Right lung (tissue), 5 donors: ENCODE results near the gene GMEB2. TPM values are rescaled to one million over a fixed set of nuclear protein-coding genes. Genes with fewer than 3 reads are reported as not detected.
"Not testable (repeated sequence)": the region's sequence is repeated elsewhere in the genome, so short reads cannot be mapped to it uniquely, and the experiment has no call there.

Experiments used
- DNase-seq, 2 donors: peaks; one replicate each; pipeline ENCODE4 v3.0.0-alpha.2; 2013
- polyA plus RNA-seq, 5 donors: library from polyadenylated mRNA; unstranded; fragments of 120-200 nt; gene quantifications; one replicate each; pipeline versions ENCODE4 v1.2.1 to v1.2.3, GENCODE V29; 2013; ENCODE audit warnings: inconsistent platforms in 1 of 5, low replicate concordance in 1 of 5; ENCODE audit not compliant: insufficient read length in 5 of 5, insufficient read depth in 1 of 5

The GMEB2 gene
- polyA plus RNA-seq, 5 donors: 7.7 to 13.5 (median 9.9) TPM

DNA sequence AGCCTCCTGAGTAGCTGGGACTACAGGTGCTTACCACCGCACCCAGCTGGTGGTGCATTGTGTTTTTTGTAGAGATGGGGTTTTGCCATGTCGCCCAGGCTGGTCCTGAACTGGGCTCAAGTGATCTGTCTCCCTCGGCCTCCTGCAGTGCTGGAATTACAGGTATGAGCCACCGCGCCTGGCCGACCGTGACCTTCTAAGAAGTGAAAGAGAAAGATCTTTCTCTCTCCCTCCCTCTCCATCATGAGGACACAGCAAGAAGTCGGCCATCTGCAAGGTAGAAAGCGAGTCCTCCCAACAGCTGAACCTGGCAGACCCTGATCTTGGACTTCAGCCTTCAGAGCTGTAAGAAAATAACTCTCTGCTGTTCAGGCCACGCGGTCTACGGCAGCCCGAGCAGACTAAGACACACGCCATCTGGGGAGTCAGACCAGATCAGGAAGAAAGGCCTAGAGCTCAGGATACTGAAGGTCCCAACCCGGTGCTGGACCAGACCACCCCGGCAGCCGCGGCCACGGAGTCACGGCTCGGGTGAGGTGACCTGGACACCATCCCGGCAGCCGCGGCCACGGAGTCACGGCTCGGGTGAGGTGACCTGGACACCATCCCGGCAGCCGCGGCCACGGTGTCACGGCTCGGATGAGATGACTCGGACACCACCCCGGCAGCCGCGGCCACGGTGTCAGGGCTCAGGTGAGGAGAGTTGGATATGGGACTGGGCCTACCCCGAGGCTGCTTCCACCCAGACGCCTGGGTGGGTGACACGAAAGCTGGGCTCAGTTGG is 9.6 kb downstream of the GMEB2 start:
- no peak for DNase-seq

DNA sequence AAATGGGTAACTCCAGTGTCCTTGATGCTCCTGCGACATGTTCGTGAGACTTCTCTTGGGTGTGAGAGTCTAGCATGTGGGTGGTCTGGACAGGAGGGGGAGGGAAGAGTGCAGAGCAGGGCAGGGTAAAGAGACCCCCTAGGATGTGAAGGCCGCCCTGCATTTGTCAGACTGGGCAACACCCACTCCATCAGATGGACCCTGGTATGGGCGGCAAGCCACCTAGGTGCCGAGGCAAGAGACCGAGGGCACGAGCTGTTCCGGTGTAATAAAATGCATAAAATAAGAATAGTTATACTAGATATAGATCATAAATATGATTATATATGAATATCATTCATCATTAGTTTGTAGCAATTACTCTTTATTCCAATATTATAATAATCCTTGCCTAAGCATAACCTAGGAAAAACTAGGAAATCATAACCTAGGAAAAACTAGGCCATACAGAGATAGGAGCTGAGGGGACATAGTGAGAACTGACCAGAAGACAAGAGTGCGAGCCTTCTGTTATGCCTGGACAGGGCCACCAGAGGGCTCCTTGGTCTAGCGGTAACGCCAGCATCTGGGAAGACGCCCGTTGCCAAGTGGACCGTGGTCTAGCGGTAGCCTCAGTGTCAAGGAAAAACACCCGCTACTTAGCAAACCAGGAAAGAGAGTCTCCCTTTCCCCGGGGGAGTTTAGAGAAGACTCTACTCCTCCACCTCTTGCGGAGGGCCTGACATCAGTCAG is 12.9 kb downstream of the GMEB2 start:
- DNase-seq: not testable (repeated sequence)

DNA sequence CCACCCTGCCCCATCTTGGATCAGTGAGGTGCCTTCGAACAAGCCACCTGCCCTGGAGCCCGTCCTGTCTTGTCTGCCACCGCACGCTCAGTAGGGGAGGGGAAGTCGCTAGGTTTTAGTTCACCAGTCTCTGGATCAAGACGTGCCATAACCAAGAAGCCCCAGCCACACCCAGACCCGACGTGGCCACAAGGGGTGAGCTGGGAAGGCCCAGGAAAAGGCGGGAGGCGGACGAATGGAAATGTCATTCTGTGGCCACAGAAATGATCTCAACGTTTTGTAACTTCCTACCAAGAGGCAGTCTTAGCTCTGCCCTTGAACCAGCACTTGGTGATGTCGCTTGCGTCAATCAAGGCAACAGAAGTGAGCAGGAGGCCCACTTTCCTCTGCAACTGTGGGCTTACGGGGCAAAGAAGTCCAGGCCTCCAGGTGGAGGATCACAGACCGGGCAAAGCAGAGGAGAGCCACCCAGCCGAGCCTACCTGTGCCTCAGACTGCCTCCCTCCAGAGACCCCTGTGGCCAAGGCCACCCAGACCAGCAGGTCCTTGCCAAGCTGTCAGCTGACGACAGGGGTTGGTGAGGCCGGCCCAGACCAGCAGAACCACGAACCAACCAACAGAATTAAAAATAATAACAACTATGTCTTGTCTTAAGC is 14.5 kb downstream of the GMEB2 start:
- DNase-seq: no peak

DNA sequence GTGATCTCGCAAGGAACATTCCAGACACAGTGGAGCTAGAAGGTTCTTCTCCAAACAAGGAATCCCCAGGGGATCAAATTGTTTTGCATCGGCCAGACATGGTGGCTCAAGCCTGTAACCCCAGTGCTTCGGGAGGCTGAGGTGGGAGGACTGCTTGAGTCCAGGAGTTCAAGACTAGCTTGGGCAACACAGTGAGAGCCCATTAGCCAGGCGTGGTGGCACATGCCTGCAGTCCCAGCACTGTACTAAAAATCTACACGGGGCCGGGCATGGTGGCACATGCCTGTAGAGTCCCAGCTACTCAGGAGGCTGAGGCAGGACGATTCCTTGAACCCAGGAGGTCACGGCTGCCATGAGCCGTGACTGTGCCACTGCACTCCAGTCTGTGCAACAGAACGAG is 15.3 kb downstream of the GMEB2 start:
- DNase-seq: no peak

DNA sequence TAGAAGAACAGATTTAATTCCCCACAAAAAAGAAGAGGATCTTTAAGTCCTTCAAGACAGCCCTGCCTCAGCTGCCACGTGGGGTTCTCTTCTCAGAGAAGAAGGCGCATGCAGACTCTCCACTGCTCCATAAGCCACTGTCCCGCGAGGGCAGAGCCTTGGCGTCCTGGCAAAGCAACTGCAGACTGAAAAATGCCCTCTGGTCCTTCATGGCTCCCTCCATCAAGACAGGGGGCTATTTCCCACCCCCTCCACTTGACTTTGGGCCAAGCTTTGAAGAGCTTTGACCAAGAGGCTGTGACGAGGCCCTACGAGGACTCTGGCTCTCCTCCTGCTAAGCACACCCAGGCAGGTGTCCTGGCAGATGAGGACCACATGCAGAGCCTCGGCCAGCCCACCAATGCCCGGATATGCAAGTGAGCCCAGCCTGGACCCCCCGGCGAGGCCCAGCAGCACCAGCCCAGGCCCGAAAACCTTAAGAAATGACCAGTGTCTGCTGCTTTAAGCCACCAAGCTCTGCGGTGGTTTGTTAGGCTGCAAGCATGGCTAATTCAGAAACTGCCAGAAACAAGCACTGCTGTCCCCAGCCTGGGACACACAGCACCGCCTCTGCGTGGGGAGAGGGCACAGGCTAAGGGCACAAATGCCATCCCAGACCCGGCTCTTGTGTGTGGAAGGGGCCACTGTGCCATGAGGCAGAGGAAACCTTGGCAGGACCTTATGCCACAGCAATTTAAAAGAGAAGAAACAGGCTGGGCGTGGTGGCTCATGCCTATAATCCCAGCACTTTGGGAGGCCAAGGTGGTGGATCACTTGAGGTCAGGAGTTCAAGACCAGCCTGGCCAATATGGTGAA is 16.1 kb downstream of the GMEB2 start:
- DNase-seq: no peak

DNA sequence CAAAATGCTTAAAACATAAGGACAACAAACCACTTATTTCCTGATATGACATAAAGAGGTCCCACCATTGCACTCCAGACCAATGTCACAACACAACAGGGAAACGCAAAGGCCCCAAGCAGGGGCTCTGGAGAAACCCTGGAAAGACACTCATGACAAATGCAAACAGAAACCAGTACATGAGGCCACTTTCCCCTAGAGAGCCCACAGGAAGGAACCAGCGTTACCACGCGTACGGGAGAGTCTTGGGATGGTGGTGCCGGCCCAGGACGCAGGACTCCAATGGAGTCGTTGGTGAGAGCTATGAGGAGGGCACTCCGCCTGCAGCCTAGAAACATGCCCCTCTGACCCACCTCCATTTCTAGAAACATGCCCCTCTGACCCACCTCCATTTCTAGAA is 20.2 kb downstream of the GMEB2 start:
- no peak for DNase-seq

DNA sequence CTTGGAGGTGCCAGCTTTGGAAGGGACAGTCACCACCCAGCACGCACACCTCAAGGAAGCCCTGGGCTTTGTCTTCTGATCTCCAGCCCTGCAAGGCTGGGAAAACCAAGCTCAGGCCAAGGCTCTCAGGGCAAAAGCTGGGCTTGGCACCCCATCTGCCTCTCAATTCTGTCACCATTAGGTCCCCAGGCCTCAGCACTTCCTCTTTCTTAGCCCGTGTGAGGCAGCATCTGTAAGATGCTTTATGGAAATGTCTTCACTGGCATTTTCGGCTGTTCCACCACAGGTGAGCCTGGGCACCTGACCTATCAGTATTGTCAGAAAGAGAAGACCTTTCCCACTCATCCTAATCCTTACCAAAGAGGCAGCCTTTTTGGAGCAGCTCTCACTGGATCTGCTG is 24.6 kb downstream of the GMEB2 start:
- DNase-seq: no peak

DNA sequence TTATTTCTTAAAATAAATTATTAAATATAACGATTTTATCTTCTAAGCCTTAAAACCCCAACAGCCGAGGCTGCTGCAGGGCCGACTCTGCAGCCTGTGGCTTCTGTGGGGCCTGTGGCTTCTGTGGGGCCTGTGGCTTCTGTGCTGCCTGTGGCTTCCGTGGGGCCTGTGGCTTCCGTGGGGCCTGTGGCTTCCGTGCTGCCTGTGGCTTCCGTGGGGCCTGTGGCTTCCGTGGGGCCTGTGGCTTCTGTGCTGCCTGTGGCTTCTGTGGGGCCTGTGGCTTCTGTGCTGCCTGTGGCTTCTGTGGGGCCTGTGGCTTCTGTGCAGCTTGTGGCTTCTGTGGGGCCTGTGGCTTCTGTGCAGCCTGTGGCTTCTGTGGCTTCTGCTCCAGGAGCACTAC is 25.2 kb downstream of the GMEB2 start:
- DNase-seq: not testable (repeated sequence)

DNA sequence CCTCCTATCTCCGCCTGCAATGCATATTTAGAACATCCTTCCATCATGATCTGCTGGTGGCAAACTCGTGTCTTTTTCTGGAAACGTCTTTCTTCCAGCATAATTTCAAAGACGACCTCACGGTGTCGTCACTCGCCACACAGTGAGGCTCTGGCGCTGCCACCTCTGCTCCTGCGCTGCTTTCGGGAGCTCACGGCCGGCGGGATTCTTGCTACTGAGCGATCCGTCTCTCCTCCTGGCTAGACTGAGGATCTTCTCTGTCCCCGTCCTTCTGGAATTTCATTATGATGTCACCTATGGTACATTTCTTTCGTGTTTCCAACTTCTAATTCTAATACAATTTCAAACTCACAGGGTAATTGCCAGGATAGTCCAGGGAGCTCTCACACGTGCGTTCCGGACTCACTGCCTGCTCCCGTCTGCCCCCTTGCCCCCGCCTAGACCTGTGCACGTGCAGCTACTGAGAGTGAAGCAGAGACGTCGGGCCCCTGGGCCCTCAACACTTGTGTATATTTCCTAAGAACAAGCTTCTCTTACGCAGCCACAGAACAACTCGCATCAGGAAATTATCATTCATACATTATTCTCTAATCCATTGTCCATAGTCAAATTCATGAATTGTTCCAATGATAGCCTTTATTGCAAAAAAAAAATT is 27.4 kb downstream of the GMEB2 start:
- no peak for DNase-seq

DNA sequence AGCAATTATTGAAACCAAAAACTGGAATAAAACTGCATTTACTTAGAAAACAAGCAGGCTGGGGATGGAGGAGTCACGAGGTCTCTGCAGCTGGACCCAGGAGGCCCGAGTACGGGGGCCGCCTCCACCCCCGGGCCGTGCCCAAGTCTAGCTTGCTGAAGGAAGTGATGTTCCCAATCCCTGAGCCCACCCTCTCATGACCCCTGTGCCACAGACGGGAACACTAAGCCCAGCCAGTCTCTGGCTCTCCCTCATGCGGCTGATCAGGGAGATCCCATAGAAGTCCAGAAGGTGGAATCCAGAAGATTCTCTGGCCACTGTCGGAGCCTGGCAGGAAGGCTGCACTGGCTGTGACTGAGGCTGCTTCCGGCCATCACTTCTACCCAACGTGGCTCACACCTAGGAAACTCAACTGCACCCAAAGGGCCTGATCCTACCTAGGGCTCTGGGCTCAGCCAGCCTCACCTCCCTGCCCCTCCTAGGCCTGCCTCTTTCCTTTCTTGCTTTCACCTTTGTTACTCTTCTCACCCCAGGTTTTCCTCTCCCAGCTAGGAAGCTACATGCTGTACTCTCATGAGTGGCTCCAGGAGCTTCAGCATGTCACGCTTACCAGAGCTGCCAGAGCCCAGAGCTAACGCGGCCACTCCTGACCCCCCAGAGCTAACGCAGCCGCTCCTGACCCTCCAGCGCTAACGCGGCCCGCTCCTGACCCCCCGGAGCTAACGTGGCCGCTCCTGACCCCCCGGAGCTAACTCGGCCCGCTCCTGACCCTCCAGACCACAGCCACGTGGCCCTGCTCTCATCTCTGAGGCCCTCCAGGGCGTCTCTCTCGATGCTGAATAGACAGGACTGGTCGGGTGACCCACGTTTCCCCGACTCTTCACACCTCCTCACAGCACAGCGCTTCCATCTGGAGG is 28.2 kb downstream of the GMEB2 start:
- DNase-seq: no peak

DNA sequence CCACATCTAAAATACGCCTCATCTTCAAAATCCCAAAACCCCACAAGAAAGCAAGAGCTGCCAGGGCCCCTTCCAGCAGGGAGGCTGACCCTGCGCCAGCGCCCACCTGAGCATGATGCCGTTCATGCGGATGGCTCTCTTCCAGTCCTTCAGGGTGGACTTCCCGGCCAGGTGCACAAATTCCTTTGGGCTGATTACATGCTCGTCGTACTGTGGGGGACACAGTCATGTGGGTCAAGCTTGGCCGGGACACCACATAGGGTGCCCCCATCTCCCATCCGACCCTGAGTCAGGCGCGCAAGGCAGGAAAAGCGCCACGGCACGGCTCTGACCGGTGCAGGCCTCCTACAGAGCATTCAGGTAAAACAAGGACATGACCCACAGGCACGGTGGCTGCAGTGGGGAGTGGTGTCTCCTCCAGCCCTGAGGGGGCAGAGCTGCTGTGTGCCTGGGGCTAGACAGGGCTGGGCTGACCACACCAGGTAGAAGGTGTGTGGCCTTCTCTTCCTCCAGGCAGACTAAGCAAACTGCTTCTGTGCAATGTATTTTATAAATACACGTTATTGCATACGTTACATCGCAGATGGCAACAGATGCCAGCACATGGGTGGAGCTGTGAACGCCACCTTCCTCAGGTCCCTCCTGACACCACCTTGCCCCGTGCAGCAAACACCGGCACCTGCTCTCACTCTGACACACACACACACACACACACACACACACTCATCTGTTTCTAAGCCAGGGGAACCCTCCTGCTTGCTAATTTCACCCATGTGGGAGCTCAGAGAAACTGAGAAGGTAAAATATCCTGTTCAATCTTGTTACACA is 29.0 kb downstream of the GMEB2 start:
- no peak for DNase-seq

DNA sequence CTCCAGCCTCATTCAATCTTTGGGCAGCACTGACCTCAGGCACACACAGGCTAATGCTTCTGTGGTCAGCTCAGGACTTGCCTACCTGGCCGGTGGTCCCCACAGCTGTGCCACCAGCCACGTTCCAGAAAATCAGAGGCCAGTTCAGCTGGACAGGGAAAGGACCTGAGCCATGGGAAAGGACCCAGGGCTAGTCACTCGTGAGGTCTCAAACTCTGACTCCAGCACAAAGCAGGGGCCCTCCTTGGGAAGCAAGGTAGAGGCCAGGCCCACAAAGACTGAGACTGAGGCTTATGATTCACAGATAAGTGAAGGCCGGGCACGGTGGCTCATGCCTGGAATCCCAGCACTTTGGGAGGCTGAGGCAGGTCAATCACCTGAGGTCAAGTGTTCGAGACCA is 30.5 kb downstream of the GMEB2 start:
- DNase-seq: no peak

DNA sequence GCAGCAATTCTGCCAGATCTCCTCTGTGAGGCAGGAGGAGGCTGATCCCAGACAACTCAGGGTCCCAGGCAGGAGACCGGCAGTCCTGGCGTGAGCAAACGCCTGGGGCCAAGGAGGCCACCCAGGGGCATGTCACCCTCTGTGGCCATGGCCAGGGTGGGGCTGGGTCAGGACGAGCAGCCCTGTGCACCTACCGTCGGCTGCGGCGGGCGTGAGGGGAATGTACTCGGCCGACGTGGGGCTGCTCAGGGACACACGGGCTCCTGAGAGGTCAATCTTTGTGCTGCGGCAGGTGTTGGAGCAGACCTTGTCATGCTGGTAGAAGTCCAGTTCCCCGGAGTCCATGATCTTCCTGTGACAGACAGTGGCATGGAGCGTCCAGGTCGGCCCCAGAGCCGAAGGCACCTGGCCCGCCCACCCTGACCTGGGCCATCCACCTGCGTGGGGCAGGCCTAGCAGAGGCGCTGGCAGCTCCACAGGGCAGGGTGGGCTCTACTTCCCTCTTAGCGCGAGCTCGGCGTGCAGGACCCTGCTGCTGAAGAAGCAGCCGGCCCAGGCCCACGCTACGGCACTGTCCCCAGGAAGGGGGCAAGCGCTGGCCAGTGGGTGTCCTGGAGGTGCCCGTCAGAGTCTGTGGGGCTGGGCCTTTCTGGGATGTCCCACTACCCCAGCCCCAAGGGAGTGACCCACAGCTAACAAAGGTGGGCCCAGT is 31.3 kb downstream of the GMEB2 start:
- DNase-seq: no peak

DNA sequence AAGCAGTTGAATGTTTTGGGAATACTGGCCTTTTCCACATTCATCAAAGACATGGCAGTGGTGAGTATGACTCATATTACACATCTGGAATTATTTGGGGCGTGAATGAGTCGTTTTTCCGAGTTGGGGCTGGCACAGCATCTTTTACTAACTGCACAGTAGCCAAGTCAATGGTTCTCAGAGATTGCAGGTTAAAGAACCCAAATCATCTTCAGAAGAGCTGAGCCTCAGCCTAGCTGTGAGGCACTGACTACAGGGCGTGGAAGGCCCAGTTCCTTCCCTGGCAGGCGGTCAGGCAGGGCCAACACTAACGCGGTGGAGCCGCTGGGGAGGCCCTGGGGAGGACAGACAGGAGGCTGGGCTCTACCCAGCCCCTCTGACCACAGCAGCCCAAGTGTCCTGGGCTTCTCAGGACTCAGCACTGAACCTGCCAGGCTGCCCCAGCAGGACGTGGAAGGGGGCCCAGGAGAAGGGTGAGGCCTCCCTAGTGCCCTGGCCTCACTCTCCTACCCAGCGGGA is 32.8 kb downstream of the GMEB2 start:
- DNase-seq: no peak

DNA sequence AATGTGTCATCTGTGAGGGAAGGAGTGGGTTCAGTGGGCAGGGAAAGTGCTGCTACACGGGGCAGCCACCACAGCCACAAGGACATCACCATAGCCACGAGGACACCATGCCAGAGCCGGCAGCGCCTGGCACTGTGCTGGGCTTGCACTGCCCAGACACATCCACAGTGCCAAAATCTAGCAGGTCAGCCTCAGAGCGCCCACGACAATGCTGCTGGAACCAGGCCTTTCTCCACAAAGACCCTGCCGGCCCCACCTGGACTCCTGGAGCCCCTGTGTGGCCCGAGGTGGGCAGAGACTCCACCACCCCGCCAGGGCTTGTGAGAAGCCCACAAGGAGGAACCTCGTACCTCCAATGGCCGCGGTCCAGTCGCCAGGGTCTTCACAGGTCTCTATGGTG is 34.2 kb downstream of the GMEB2 start:
- no peak for DNase-seq

DNA sequence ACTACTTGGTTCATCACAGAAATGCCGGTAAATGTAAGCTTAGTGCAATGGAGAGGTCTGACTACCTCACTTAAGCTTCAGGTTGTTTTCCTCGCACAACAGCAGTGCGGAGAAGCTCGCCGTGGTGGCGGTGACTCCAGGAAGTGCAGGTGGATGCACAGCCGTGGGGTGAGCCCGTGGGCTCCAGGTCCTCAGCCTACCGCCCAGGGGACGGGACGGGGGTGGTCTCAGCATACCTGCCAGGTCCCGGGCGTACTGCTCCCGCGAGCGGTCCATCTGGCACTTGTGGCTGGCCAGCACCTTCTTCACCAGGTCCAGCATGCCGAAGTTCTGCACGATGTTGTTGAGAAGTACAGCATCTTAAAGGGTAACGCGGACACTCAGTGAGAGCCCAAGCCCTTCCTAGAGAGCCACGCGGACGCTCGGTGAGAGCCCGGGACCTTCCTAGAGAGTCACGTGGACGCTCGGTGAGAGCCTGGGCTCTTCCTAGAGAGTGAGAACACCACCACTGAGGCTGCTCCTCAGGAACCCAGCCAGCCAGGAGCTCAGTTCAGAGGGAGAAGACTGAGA is 35.0 kb downstream of the GMEB2 start:
- no peak for DNase-seq

DNA sequence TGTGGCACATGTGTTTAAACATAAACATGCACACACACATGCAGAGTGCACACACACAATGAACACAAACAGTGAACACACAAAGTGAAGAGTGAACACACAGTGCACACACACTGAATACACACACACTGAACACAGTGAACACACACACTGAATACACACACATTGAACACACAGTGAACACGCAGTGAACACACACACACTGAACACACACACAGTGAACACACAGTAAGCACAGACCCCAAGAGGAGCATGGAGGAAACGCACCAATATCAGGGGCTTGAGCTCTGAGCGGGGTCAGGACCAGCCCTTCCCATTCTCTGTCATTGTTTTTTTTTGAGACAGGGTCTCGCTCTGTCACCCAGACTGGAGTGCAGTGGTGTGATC is 35.8 kb downstream of the GMEB2 start:
- no peak for DNase-seq
